MM.1S (cell line): ENCODE results near the gene STX16.

ENCODE experiments used
- DNase-seq: peaks from one replicate; pipeline ENCODE4 v3.0.0-alpha.2; 2015
- H2AFZ ChIP-seq: fragments of 300-600 bp; sonication (generic); 2 replicates; pipeline ENCODE4 v1.6.0; 2016; ENCODE audit warnings: antibody characterized with exemption, low read length
- H3F3A ChIP-seq: fragments of 300-600 bp; sonication (generic); 2 replicates; pipeline ENCODE4 v1.6.1; 2016; ENCODE audit warnings: mild to moderate bottlenecking, antibody characterized with exemption, low read length, moderate library complexity, mixed read lengths; ENCODE audit not compliant: insufficient read depth
- H3K27ac ChIP-seq: fragments of 300-600 bp; sonication (generic); 2 replicates; pipeline ENCODE4 v1.5.1; 2016; ENCODE audit warnings: mild to moderate bottlenecking, low read length
- H3K27me3 ChIP-seq: fragments of 300-600 bp; sonication (generic); replicated peaks from 2 replicates; pipeline ENCODE4 v1.6.0; 2016; ENCODE audit warnings: low read length; ENCODE audit not compliant: insufficient read depth
- H3K36me3 ChIP-seq: fragments of 300-600 bp; sonication (generic); replicated peaks from 2 replicates; pipeline ENCODE4 v1.6.1; 2016; ENCODE audit warnings: mild to moderate bottlenecking, low read length, mixed read lengths; ENCODE audit not compliant: insufficient read depth
- H3K4me1 ChIP-seq: fragments of 300-600 bp; sonication (generic); 2 replicates; pipeline ENCODE4 v1.6.1; 2016; ENCODE audit warnings: low read length, mixed read lengths
- H3K4me2 ChIP-seq: fragments of 300-600 bp; sonication (generic); 2 replicates; pipeline ENCODE4 v1.6.0; 2016; ENCODE audit warnings: low read depth, low read length
- H3K4me3 ChIP-seq: fragments of 300-600 bp; sonication (generic); 2 replicates; pipeline ENCODE4 v1.5.1; 2016; ENCODE audit warnings: low read length, mixed read lengths
- H3K79me2 ChIP-seq: fragments of 300-600 bp; sonication (generic); 2 replicates; pipeline ENCODE4 v1.6.1; 2016; ENCODE audit warnings: mixed run types, low read length, mixed read lengths
- H3K9ac ChIP-seq: fragments of 300-600 bp; sonication (generic); 2 replicates; pipeline ENCODE4 v1.6.1; 2016; ENCODE audit warnings: low read length, mixed read lengths
- H3K9me2 ChIP-seq: fragments of 300-600 bp; sonication (generic); replicated peaks from 2 replicates; pipeline ENCODE4 v1.6.1; 2016; ENCODE audit warnings: mild to moderate bottlenecking, low read length, mixed read lengths; ENCODE audit not compliant: insufficient read depth
- H3K9me3 ChIP-seq: fragments of 300-600 bp; sonication (generic); replicated peaks from 2 replicates; pipeline ENCODE4 v1.6.1; 2016; ENCODE audit warnings: mild to moderate bottlenecking, low read length, mixed read lengths; ENCODE audit not compliant: insufficient read depth
- H4K20me1 ChIP-seq: fragments of 300-600 bp; sonication (generic); 2 replicates; pipeline ENCODE4 v1.6.1; 2016; ENCODE audit warnings: mild to moderate bottlenecking, low read length, moderate library complexity, mixed read lengths; ENCODE audit not compliant: insufficient read depth
- CTCF ChIP-seq: fragments of 300-600 bp; sonication (generic); IDR thresholded peaks from 2 replicates; pipeline ENCODE4 v1.5.1; 2016; ENCODE audit warnings: antibody characterized with exemption, low read length, mixed read lengths
- EZH2 ChIP-seq: fragments of 300-600 bp; sonication (generic); optimal IDR thresholded peaks from 2 replicates; pipeline ENCODE3; 2017; ENCODE audit warnings: low read depth, mild to moderate bottlenecking, antibody characterized with exemption, low read length, mixed read lengths
- EZH2phosphoT487 ChIP-seq: fragments of 300-600 bp; sonication (generic); IDR thresholded peaks from 2 replicates; pipeline ENCODE4 v1.6.1; 2018; ENCODE audit warnings: antibody characterized with exemption, low read length

Gene STX16

GRCh38 chr20:58713801-58714339, 62.8 kb downstream of the STX16 start:
- Histone ChIP-seq H3K36me3 (no peaks in the 10 kb centered on the region), H3K27me3 (0 out of 2 replicates have a peak, but pooled peaks cover 1% of the 10 kb centered on the region), H3K4me2 (no peak overlapping the region), H2AFZ (no peak overlapping the region), H3K4me3 (no peak overlapping the region), H3K27ac (no peak overlapping the region), H3K4me1 (no peaks in the 10 kb centered on the region), H3K79me2 (no peaks in the 10 kb centered on the region), H3F3A (no peaks in the 10 kb centered on the region), H3K9me3 (no peaks in the 10 kb centered on the region), H3K9ac (no peak overlapping the region), H3K9me2 (no peaks in the 10 kb centered on the region), H4K20me1 (no peaks in the 10 kb centered on the region)
- no peak for DNase-seq
- TF ChIP-seq CTCF: no peak
- no peak for TF ChIP-seq EZH2phosphoT487
- no peak for TF ChIP-seq EZH2

GRCh38 chr20:58714340-58714922, 63.3 kb downstream of the STX16 start:
- Histone ChIP-seq H3K4me1 (no peaks in the 10 kb centered on the region), H3K79me2 (no peaks in the 10 kb centered on the region), H3K4me2 (no peak overlapping the region), H3K27ac (no peak overlapping the region), H3K27me3 (0 out of 2 replicates have a peak, but pooled peaks cover 7% of the 10 kb centered on the region), H3K9me2 (no peaks in the 10 kb centered on the region), H3K36me3 (no peaks in the 10 kb centered on the region), H3K4me3 (no peak overlapping the region), H4K20me1 (no peaks in the 10 kb centered on the region), H3K9ac (no peak overlapping the region), H2AFZ (no peak overlapping the region), H3F3A (no peaks in the 10 kb centered on the region), H3K9me3 (no peaks in the 10 kb centered on the region)
- no peak for TF ChIP-seq CTCF
- TF ChIP-seq EZH2phosphoT487: no peak
- TF ChIP-seq EZH2: no peak
- DNase-seq: no peak

- TF ChIP-seq EZH2phosphoT487 (no peak), EZH2 (no peak), CTCF (no peak)
- Histone ChIP-seq H2AFZ (no peak overlapping the region), H3F3A (no peaks in the 10 kb centered on the region), H3K79me2 (no peaks in the 10 kb centered on the region), H4K20me1 (no peaks in the 10 kb centered on the region), H3K9ac (no peak overlapping the region), H3K36me3 (no peaks in the 10 kb centered on the region), H3K27me3 (peaks cover 11% of the 10 kb centered on the region; the same call in 1 of the 2 replicates), H3K9me3 (no peaks in the 10 kb centered on the region), H3K27ac (no peak overlapping the region), H3K4me1 (no peaks in the 10 kb centered on the region), H3K4me3 (no peak overlapping the region), H3K4me2 (no peak overlapping the region), H3K9me2 (no peaks in the 10 kb centered on the region)
- DNase-seq: no peak
Measured at GRCh38 chr20:58714923-58715351, 63.9 kb downstream of the STX16 start.
